Measurements from ENCODE around the gene RFC3. TPM values are rescaled to one million over a fixed set of nuclear protein-coding genes. Genes with fewer than 3 reads are reported as not detected.

The RFC3 gene
- total RNA-seq, 2 donors from 2014 or later: 3.5 to 6.2 TPM

DNA sequence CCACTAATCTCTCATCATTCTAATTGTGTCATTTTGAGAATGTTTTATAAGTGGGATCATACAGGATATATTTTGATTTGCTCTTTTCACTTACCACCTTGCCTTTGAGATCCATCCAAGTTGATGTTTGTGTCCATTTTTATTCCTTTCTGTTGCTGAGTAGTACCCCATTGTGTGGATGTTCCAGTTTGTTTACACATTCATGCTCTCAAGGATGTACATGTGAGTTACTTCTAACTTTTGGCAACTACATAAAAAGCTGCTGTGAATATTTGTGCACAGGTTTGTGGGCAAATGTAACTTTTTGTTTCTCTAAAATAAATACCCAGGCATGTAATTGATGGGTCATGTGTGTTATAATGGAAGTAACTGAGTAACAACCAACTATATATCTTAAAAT is 64.9 kb downstream of the RFC3 start:
- DNase-seq (no peak), ATAC-seq (no peak)
- intact Hi-C loops (cut with DNase I, micrococcal nuclease): no loop called here

DNA sequence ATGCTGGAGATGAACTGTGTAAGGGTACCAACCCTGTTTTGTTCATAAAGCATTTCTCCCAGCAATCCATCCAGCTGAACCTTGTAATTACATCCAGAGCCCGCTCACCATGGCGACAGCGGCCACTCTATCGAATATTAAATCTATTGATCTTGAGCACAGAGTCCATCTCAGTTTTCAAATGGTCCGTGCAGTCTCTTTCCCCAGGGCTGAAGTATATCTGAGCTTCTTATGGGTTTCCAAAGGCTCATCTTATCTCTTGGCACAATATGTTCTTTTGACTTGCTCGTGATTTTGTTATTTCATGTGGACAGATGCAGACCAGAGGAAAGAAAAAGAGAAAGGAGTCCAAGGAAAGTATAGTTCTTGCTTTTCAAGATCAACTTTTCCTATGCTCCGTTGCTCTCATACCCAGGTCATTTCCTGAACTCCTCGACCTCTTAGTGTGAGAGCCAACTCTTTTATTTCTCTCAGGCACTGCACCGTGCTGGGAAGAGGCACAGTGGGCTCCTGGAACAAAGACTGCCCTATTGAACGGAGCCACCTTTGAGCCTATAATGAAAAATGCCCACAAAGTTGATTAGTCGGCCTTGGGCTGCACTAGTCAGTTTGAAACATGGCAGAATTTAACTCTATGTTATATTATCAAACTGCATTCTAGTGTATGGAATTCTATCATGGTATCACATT is 66.7 kb downstream of the RFC3 start:
- ATAC-seq: no peak
- no peak for DNase-seq
- intact Hi-C loops (cut with DNase I, micrococcal nuclease): no loop called here
